ENCODE measurements around the gene OCA2.

The OCA2 gene

GRCh38 chr15:28118531-28118930 is 19.4 kb upstream of the OCA2 start:
- no peak for DNase-seq

DNA sequence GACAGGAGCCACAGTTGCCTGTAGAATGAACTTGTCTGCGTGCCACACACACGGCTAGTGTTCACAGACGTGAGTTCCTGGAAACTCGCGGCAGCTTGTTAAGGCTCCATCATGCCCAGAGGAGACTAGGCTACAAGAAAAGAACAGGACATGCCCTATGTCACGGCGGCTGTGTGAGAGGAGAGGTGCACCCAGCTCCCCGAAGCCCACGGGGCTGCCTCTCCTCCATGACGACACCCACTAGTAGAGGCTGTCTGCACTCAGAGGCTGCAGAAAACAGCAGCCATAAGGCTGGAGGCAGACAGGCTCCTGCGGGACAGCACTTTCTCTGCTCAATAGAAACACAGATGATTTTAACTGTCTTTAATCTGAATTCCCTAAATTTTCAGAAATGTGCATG is 19.0 kb upstream of the OCA2 start:
- DNase-seq, result no peak

- DNase-seq, result no peak
Observed at GRCh38 chr15:28117432-28117990, 18.4 kb upstream of the OCA2 start.

- no peak for DNase-seq
Observed at GRCh38 chr15:28116521-28117431, 17.7 kb upstream of the OCA2 start.

DNA sequence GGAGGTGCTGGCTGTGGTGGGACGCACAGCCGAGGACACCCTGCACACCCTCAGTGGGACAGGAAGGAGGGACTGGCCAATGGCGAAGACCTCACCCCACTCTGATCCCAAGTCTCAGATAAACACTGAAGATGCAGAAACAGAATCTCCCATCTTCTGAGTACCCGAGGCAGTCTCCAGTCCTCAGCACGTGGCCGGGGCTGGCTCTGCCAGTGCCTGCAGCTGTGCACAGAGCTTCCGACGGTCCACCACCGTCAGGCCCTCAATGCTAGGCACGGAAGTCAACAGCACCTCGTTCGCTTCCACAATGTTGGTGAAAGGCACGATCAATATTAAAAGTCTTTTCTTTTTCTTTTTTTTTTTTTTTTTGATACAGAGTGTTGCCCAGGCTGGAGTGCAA is 16.8 kb upstream of the OCA2 start:
- no peak for DNase-seq

DNA sequence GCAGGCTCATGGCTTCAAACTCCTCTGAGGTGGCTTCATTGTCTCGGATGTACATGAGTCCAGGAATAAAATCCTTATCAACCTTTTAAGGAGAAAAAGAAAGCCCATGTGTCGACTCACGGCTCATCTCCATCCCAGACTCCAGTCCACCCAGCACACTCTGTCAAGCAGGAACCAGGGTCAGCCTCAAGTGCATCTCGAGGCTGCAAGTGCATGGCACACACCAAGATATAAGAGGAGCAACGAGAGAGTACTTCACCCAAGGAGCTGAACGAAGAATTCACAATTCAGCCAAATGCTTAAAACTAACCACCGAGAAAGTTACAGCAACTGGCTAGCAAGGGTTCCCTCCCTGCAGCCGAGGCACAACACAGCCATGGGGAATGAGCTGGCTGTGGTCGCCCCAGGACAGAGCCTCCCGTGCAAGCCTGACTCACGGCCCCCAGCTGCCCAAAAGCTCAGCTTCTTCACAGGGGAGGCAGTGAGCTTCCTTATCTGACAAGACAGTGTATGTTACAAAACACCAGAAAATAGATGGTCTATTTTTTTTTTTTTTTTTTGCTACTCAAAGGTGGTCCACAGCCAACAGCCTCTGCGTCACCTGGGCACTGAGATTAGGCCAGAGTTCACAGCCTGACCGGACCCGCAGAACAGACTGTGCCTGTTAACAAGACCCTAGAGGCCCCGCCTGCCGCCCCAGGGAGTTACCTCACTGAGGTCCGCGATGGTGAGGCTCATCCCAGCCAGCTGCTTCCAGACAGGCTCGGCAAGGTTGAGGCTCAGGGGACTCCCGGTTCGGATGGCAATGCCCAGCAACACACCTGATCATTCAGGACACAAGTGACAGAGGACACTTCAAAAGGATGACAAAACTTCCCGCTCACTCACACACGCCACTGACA is 15.9 kb upstream of the OCA2 start:
- no peak for DNase-seq

GRCh38 chr15:28114114-28114455 is 15.0 kb upstream of the OCA2 start:
- no peak for DNase-seq

- no peak for DNase-seq
Observed at GRCh38 chr15:28113394-28114113, 14.4 kb upstream of the OCA2 start.

DNA sequence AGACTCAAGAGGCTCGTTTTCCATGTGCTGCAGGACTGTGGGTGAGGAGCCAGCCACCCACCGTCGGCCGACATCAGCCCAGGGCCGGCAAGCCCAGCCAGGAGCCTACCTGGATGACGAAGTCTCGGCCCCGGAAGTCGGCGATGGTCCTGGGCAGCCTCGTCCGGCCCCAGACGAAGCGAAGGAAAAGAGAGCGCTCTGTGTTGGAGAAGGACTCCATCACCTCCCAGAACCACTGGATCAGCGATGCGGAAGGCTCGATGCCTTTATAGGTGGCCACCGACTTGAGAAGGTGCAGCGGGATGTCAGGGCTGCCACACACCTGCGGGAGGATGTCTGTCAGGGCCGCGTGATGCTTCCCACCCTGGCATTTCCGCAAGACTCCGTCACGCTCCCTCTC is 13.8 kb upstream of the OCA2 start:
- DNase-seq, result no peak

- DNase-seq, result no peak
Observed at GRCh38 chr15:28112101-28112760, 13.1 kb upstream of the OCA2 start.

DNA sequence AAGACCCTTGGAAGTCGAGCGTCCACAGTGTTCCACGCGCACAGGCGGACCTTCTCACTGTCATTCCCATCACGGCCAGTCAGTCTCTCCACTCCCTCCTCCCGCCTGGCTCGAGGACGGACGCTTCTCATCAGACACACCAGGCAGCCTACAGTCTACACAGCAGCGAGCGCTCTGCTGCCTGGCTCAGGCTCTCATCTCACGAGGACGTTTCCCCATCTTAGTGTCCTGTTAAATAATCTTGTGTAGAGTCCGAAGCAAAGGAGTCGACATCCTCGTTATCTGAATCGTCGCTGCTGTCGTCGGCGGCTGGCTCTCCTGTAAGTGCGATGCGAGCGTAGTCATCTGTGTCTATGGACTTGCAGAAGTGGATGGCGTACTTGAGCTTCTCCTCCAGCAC is 12.4 kb upstream of the OCA2 start:
- no peak for DNase-seq

DNA sequence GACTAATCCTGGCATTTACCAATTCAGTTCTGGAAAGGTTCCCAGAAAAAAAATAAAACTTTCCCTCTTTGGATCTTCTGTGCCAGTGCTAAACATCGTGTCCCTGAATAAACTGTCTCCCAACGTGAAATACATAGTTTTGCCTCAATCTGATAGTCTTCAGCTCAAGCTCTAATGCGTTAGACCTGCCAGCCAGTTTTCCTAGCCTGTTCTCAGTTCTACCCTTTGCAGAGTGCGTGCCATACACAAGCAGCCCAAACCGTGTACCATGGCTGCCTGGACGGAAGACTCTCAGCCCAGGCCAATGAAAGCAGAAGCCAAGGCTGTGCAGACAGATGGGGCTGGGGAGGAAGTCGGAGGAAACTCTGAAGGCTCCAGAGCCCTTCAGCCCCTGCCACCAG is 11.4 kb upstream of the OCA2 start:
- no peak for DNase-seq

- DNase-seq, result no peak
Observed at GRCh38 chr15:28109626-28110455, 10.7 kb upstream of the OCA2 start.

DNA sequence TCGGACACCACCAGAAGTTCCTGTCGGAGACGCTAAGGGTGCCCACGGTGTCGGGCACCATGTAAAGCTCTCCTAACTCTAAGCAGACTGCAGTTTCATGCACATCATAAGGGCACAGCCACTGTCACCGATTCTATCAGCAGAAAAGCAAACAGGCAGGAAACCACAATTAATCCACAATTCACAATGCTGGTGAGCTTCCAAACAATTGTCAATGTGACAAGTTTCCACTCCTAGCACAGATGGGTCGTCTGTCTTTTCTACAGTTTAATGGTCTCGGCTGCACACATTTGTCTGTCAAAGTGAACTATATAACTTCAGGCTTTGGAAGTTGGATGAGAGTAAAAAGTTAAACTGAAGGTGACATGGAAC is 8.8 kb upstream of the OCA2 start:
- no peak for DNase-seq

DNA sequence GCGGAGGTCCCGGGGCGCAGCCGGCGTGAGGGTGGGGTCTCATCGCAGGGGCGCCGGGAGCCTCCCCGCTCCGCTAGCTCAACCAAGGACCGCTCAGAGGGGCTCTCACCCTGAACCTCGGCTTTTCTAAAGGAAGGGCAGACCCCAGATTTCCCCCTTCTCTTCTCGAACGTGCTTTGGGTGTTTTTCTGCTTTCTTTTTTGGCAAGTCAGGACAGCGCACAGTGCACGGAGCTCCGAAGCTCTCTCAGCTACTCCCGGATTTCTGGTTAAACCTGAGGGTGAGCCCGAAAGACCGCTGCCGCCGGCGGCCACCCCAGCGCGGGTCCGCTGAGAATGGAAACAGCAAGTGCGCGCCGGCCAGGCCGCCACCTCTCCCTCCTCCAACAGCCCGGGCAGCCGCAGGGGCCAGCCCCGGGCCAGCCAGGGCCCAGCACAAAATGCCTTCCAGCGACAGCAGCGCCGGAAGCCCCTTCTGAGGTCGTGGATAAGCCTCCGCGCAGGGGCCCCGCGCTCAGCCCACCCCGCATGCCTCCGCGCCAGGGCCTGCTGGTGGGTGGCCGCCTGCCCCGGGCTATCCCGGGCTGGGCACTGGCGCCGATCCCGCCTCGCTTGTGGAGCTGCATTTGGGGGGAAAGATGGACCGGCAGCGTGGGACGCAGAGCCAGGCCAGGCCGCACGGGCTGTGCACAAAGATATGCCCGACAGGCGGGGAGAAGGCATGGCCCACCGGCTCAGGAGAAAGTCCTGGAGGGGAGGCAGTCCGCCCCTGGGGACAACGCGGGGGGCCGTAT is 8.2 kb upstream of the OCA2 start:
- DNase-seq, result no peak

DNA sequence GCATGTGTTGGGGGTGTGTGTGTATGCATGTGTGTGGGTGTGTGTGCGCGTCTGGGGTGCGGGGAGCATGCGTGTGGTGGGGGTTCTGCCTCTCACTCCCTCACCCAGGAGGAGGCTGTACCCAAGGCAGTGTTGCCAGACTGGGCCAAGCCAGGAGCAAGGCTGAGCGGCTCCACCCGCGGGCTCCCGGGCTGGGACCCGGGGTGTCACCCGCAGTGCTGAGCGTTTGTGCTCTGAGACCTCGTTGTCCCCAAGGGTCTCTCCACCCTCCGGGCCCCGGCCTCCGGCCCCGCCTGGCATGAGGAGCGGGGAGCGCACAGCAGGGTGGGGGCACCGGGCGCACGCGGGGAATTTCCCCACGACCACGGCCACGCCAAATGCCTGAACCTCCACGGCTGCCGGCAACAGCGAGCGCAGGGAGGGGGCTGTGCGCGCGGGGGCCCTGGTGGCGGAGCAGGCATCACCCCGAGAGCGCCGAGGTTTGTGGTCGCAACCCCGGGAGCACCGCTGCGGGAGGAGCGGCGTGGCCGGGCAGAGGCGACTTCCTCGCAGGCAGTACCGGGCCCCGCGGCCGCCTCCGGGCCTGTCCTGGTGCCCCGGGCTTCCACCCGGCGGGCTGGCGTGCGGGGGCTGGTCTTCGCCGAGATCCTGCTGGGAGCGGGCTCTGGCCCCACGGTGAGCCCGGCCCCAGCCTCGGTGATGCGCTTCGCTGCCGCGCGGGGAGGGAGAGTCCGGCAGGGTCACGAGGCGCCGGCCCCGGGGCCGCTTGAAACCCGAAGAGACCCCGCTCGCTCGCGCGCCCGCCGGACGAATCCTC is 7.4 kb upstream of the OCA2 start:
- no peak for DNase-seq

DNA sequence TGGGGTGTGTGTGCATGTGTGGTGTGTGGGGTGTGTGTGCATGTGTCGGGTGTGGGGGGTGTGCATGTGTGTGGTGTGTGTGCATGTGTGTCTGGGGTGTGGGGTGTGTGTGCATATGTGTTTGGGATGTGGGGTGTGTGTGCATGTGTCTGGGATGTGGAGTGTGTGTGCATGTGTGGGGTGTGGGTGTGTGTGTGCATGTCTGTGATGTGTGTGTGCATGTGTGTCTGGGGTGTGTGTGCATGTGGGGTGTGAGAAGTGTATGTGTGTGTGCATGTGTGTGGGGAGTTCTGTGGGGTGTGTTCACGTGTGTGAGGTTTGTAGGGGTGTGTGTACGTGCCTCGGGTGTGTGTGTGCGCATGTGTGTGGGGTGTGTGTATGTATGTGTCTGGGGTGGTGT is 6.7 kb upstream of the OCA2 start:
- DNase-seq, result no peak

GRCh38 chr15:28105224-28105791 is 6.2 kb upstream of the OCA2 start:
- DNase-seq, result no peak

DNA sequence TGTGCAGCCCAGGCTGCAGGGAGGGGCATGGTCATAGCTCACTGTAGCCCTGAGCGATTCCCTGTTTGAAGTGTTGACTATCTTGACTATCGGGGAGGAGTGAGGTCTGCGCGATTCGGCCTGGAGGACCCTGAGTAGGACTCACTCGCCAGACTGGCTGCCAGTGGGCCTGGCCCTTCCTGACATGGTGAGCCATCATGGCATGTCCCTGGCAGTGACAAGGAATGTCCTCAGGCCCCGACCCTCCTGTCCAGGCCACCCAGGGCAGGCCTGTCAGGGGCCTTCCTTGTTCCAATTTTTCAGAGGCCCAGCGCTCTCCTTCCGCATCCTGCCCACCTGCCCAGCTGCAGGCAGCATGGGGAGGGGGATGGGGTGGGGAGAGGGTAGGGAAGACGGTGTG is 5.2 kb upstream of the OCA2 start:
- no peak for DNase-seq

DNA sequence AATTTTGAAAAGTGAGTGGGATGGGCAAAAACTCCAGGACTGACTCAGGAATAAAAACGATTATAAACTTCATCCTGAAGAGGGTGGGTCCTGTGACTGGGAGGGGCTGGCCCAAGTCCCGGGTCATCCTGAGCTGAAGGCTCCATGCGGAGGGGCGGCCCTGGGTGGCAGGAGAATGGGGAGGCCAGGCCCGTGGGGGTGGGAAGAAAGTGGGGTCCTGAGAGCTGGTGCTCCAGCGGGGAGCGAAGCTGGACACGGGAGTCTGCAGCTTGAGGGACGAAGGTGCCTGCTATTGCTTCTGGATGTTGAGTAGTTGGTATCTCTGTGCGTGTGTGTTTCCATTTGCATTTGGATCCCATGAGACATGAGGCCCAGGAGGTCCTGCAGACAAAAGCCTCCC is 4.7 kb upstream of the OCA2 start:
- DNase-seq, result no peak
